Thyroid gland (tissue), 4 donors: ENCODE data around the gene CCNJL. TPM values are rescaled to one million over a fixed set of nuclear protein-coding genes. Genes with fewer than 3 reads are reported as not detected.

Source experiments
- DNase-seq, 2 donors: peaks; one replicate each; pipeline ENCODE4 v3.0.0-alpha.2; 2019
- H3K27ac ChIP-seq, 3 donors: fragments of 200-600 bp; sonication (generic); 1 replicate in 2 of 3; 2 replicates in 1 of 3; pipeline ENCODE4 v1.5.1; 2016 to 2019; ENCODE audit warnings: mild to moderate bottlenecking in 1 of 3, moderate library complexity in 1 of 3
- H3K27me3 ChIP-seq: fragments of 200-600 bp; sonication (generic); one replicate; pipeline ENCODE4 v1.5.1; 2019
- H3K36me3 ChIP-seq, 2 donors: fragments of 200-600 bp; sonication (generic); one replicate each; pipeline ENCODE4 v1.5.1; 2016 to 2019
- H3K4me1 ChIP-seq, 2 donors: fragments of 200-600 bp; sonication (generic); one replicate each; pipeline ENCODE4 v1.5.1; 2017 to 2019
- H3K4me3 ChIP-seq, 3 donors: fragments of 200-600 bp; sonication (generic); replicated peaks in 1 of 3; 1 replicate in 2 of 3; 2 replicates in 1 of 3; pipeline ENCODE4 v1.5.1; 2016; ENCODE audit warnings: mild to moderate bottlenecking in 1 of 3
- H3K9me3 ChIP-seq: fragments of 200-600 bp; sonication (generic); one replicate; pipeline ENCODE4 v1.5.1; 2017
- POLR2A ChIP-seq, 2 donors: fragments of 450-650 bp; IDR thresholded peaks; one replicate each; pipeline ENCODE4 v1.6.1; 2017; ENCODE audit warnings: antibody characterized with exemption in 2 of 2, mild to moderate bottlenecking in 2 of 2, moderate library complexity in 1 of 2
- WGBS, 2 donors: methylation state at CpG; one replicate each; pipeline ENCODE4 v1.1.5; 2017; 5-methylcytosine and 5-hydroxymethylcytosine counted together
- intact Hi-C: fragments of 100-400 bp; cut with DNase I; formaldehyde crosslinking; loops from one replicate; pipeline ENCODE4 v1.15.1; 2023
- total RNA-seq, 4 donors: library from RNA; depleted of rRNA; stranded (reverse); fragments of >200 nt; gene quantifications; one replicate each; pipeline ENCODE4 v1.2.3, GENCODE V29; 2016
- TF ChIP-seq, protein P1 (sequence below), 6 experiments: fragments of 200-600 bp in 3 of 6; fragments of 450-650 bp in 3 of 6; sonication (generic) in 3 of 6; IDR thresholded peaks; one replicate each; pipeline ENCODE4 v1.5.1; 2016 to 2019; ENCODE audit warnings: antibody characterized with exemption in 6 of 6, mild to moderate bottlenecking in 2 of 6, inconsistent platforms in 1 of 6, moderate library complexity in 1 of 6

Gene CCNJL
- total RNA-seq, 4 donors from 2014 or later, result 6.3 to 11.8 (median 10.0) TPM

DNA sequence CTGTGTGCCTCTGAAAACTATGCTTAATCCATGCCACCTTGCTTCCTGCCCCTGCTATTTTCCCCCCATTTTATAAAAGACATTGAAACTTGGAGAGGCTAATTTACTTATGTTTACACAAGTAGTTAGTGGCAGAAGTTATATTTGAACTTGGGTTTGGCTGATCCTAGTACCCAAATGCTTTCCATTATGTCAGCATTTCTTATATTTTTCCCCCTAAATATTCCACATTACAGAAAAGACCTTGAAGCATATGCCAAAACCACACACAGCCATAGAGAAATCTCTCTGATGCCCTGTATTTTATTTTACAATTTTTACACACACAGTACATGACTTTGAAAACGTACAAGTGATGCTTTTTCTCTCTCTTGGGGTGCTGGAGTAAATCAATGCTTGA, 46.9 kb upstream of the CCNJL start:
- 0 to 2% methylated on average over 1 of the region's 1 CpG for WGBS, 2 donors
- no peaks in the 10 kb centered on the region for H3K9me3 ChIP-seq
- H3K4me3 ChIP-seq, result no peak overlapping the region
- H3K27me3 ChIP-seq, result no peaks in the 10 kb centered on the region
- no peak for TF ChIP-seq POLR2A (IDR thresholded peaks at IDR 0.05)
- TF ChIP-seq, protein P1, sequence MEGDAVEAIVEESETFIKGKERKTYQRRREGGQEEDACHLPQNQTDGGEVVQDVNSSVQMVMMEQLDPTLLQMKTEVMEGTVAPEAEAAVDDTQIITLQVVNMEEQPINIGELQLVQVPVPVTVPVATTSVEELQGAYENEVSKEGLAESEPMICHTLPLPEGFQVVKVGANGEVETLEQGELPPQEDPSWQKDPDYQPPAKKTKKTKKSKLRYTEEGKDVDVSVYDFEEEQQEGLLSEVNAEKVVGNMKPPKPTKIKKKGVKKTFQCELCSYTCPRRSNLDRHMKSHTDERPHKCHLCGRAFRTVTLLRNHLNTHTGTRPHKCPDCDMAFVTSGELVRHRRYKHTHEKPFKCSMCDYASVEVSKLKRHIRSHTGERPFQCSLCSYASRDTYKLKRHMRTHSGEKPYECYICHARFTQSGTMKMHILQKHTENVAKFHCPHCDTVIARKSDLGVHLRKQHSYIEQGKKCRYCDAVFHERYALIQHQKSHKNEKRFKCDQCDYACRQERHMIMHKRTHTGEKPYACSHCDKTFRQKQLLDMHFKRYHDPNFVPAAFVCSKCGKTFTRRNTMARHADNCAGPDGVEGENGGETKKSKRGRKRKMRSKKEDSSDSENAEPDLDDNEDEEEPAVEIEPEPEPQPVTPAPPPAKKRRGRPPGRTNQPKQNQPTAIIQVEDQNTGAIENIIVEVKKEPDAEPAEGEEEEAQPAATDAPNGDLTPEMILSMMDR (IDR thresholded peaks at IDR 0.05), result no peak
- H3K27ac ChIP-seq, result no peak overlapping the region
- peaks cover 4 to 19% of the 10 kb centered on the region in 2 donors for H3K4me1 ChIP-seq
- DNase-seq, result no peak
- intact Hi-C loops, result no loop called here
- H3K36me3 ChIP-seq, result no peaks in the 10 kb centered on the region

- Histone ChIP-seq H3K9me3 (no peaks in the 10 kb centered on the region), H3K36me3 (no peaks in the 10 kb centered on the region), H3K27ac (no peak overlapping the region), H3K4me3 (no peak overlapping the region), H3K4me1 (peaks cover 4 to 11% of the 10 kb centered on the region in 2 donors), H3K27me3 (no peaks in the 10 kb centered on the region)
- intact Hi-C loops, result no loop called here
- TF ChIP-seq POLR2A (IDR thresholded peaks at IDR 0.05), result no peak
- TF ChIP-seq, protein P1 (IDR thresholded peaks at IDR 0.05), result no peak
- DNase-seq, result no peak
- 64 to 72% methylated on average over 7 of the region's 7 CpGs for WGBS, 2 donors
Observed at GRCh38 chr5:160357861-160358411, 45.6 kb upstream of the CCNJL start.

DNA sequence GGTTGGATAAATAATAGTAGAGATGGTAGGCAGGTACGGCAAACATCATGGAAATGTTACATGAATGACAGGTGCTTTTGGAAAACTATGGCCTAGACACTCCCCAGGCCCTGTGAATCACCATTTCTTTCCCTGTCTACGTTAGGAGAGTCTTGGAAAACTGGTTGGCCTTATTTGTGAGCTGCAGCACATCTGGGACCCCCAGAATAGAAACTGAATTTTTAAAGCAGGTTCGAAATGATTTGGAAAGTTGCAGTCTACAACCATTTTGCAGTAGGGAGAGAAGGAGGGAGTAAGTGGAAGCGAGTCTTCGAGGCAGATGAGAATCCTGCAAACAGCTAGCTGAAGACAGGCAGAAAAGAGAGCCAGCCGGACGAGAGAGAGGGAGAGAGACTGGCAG, 45.0 kb upstream of the CCNJL start:
- Histone ChIP-seq H3K4me1 (peaks cover 4 to 9% of the 10 kb centered on the region in 2 donors), H3K27me3 (no peaks in the 10 kb centered on the region), H3K4me3 (no peak overlapping the region), H3K36me3 (no peaks in the 10 kb centered on the region), H3K27ac (no peak overlapping the region), H3K9me3 (no peaks in the 10 kb centered on the region)
- 73 to 76% methylated on average over 7 of the region's 7 CpGs for WGBS, 2 donors
- no peak for TF ChIP-seq POLR2A (IDR thresholded peaks at IDR 0.05)
- TF ChIP-seq, protein P1 (IDR thresholded peaks at IDR 0.05), result no peak
- intact Hi-C loops, result no loop called here
- DNase-seq, result no peak

DNA sequence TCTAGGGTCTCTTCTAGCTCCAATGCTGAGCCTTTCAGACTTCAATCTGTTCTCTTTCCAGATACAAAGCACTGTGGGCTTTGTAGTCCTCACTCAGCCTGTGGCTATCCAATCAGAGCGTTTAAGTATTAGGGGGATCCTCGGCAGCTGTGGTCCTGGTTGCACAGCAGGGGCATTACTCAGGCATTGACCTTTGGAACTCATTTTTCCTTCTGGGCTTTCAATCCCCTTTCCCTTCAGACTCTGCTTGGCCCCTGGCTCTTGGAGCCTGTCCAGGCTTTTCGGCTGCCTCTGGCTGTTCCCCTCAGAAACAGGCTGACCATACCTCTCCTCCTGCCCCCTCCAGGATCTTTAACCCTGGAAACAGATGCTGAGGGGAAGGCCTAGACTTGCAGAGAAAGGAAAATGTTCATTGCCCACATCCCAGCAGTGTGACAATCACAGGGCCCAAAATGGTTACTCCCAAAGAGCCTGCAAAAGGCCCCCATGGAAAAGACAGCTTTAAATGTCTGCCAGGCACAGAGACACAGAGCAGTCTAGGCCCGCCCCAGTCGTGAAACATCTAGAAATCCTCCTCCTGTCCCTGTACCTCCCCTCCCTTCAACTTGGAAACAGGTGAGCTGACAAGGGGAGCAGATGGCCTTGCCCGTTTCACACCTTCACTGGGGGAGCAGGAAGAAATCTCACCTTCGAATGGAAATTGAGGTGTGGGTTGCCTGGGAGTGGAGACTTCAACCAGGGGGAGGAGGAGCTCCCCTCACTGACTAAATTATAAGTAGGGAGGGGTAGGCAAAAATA, 44.4 kb upstream of the CCNJL start:
- no peaks in the 10 kb centered on the region for H3K27me3 ChIP-seq
- H3K27ac ChIP-seq, result no peak overlapping the region
- intact Hi-C loops, result no loop called here
- DNase-seq, result no peak
- H3K4me1 ChIP-seq, result peaks cover 4 to 9% of the 10 kb centered on the region in 2 donors
- 74 to 80% methylated on average over 7 of the region's 7 CpGs for WGBS, 2 donors
- no peaks in the 10 kb centered on the region for H3K36me3 ChIP-seq
- no peak overlapping the region for H3K4me3 ChIP-seq
- TF ChIP-seq, protein P1 (IDR thresholded peaks at IDR 0.05), result no peak
- no peak for TF ChIP-seq POLR2A (IDR thresholded peaks at IDR 0.05)
- H3K9me3 ChIP-seq, result no peaks in the 10 kb centered on the region

GRCh38 chr5:160354666-160355065, 42.3 kb upstream of the CCNJL start:
- DNase-seq, result no peak
- Histone ChIP-seq H3K9me3 (no peaks in the 10 kb centered on the region), H3K27me3 (no peaks in the 10 kb centered on the region), H3K4me3 (no peak overlapping the region), H3K4me1 (peaks cover 2 to 7% of the 10 kb centered on the region in 2 donors), H3K27ac (no peak overlapping the region), H3K36me3 (no peaks in the 10 kb centered on the region)
- 92 to 93% methylated on average over 14 of the region's 14 CpGs for WGBS, 2 donors
- TF ChIP-seq POLR2A (IDR thresholded peaks at IDR 0.05), result no peak
- TF ChIP-seq, protein P1 (IDR thresholded peaks at IDR 0.05), result no peak
- intact Hi-C loops, result no loop called here
